NCI-H1694 treated with DMSO at 0.1 percent for 48 hours (cell line): Measurements from ENCODE around the gene OBSCN.
A peak's percentile ranks its signal among the peaks of the same experiment; 100 is the strongest.

ENCODE experiments used
- DNase-seq: peaks from one replicate; lab custom pipeline; 2025; lab: John Stamatoyannopoulos, UW

The OBSCN gene

GRCh38 chr1:228291906-228292608, 84.2 kb downstream of the OBSCN start:
- no peak for DNase-seq

- DNase-seq = no peak
Measured at GRCh38 chr1:228292609-228292911, 84.7 kb downstream of the OBSCN start.

- DNase-seq = no peak
Measured at GRCh38 chr1:228293393-228293792, 85.5 kb downstream of the OBSCN start.

- no peak for DNase-seq
Measured at GRCh38 chr1:228293816-228294500, 86.1 kb downstream of the OBSCN start.

GRCh38 chr1:228294717-228295116, 86.9 kb downstream of the OBSCN start:
- no peak for DNase-seq

GRCh38 chr1:228295201-228295600, 87.4 kb downstream of the OBSCN start:
- DNase-seq = no peak

GRCh38 chr1:228295981-228296380, 88.1 kb downstream of the OBSCN start:
- no peak for DNase-seq

GRCh38 chr1:228297242-228297641, 89.4 kb downstream of the OBSCN start:
- DNase-seq = no peak

- no peak for DNase-seq
Measured at GRCh38 chr1:228297822-228298221, 90.0 kb downstream of the OBSCN start.

- DNase-seq = no peak
Measured at GRCh38 chr1:228298471-228298870, 90.6 kb downstream of the OBSCN start.

GRCh38 chr1:228299211-228299610, 91.4 kb downstream of the OBSCN start:
- no peak for DNase-seq

GRCh38 chr1:228299901-228300300, 92.1 kb downstream of the OBSCN start:
- no peak for DNase-seq

GRCh38 chr1:228302086-228302485, 94.2 kb downstream of the OBSCN start:
- DNase-seq = no peak

- DNase-seq = no peak
Measured at GRCh38 chr1:228303596-228303995, 95.8 kb downstream of the OBSCN start.

- DNase-seq = no peak
Measured at GRCh38 chr1:228304225-228304624, 96.4 kb downstream of the OBSCN start.

GRCh38 chr1:228304766-228305395, 97.0 kb downstream of the OBSCN start:
- DNase-seq = no peak

- DNase-seq = no peak
Measured at GRCh38 chr1:228305721-228306152, 97.9 kb downstream of the OBSCN start.

GRCh38 chr1:228306275-228307217, 98.7 kb downstream of the OBSCN start:
- peak; percentile 41 for DNase-seq

GRCh38 chr1:228307218-228308023, 99.6 kb downstream of the OBSCN start:
- no peak for DNase-seq

GRCh38 chr1:228308085-228308601, 100.3 kb downstream of the OBSCN start:
- no peak for DNase-seq
